H1 (cell line): ENCODE measurements around the gene TCF7L2. TPM values are rescaled to one million over a fixed set of nuclear protein-coding genes. Genes with fewer than 3 reads are reported as not detected.

Source experiments
- CTCF ChIA-PET: fragments of 300-600 bp; sonication (Branson Sonifier 250); formaldehyde crosslinking; loops from one replicate; lab custom pipeline; 2021; ENCODE audit not compliant: partially characterized antibody; lab: Charles Lee
- POLR2A ChIA-PET: fragments of 300-600 bp; sonication (Branson Sonifier 250); formaldehyde crosslinking; loops from one replicate; lab custom pipeline; 2021; ENCODE audit warnings: inconsistent platforms; ENCODE audit not compliant: partially characterized antibody; lab: Charles Lee
- DNase-seq, 2 experiments: peaks; one replicate each; pipeline versions ENCODE4 v3.0.0 to v3.0.0-alpha.2; 2010 to 2022; ENCODE audit warnings: low spot score in 2 of 2, low read depth in 1 of 2, mixed read lengths in 1 of 2
- FAIRE-seq: peaks from 2 replicates; lab custom pipeline; 2011; peaks lifted over from hg19 to GRCh38; lab: Jason Lieb, UNC
- H2AFZ ChIP-seq: 2 replicates; pipeline ENCODE4 v1.8.1; 2012; ENCODE audit warnings: low read length, inconsistent platforms
- H2AK5ac ChIP-seq: 2 replicates; pipeline ENCODE4 v1.6.1; 2013; ENCODE audit warnings: low read depth, low read length
- H2BK120ac ChIP-seq: replicated peaks from 2 replicates; pipeline ENCODE3; 2013; ENCODE audit warnings: low read depth, low read length, inconsistent platforms
- H2BK12ac ChIP-seq: 2 replicates; pipeline ENCODE4 v1.6.1; 2013; ENCODE audit warnings: low read depth, low read length
- H2BK15ac ChIP-seq: 2 replicates; pipeline ENCODE4 v1.6.1; 2013; ENCODE audit warnings: low read length
- H2BK20ac ChIP-seq: 2 replicates; pipeline ENCODE4 v1.6.1; 2013; ENCODE audit warnings: low read length
- H2BK5ac ChIP-seq: 2 replicates; pipeline ENCODE4 v1.6.1; 2013; ENCODE audit warnings: low read depth, low read length
- H3K14ac ChIP-seq: 2 replicates; pipeline ENCODE4 v1.6.1; 2013; ENCODE audit warnings: inconsistent platforms; ENCODE audit not compliant: insufficient read length
- H3K18ac ChIP-seq: 2 replicates; pipeline ENCODE4 v1.6.1; 2013; ENCODE audit warnings: low read length; ENCODE audit errors: extremely low read depth
- H3K23ac ChIP-seq: 2 replicates; pipeline ENCODE4 v1.6.1; 2013; ENCODE audit warnings: inconsistent platforms; ENCODE audit not compliant: insufficient read length
- H3K23me2 ChIP-seq: 2 replicates; pipeline ENCODE4 v1.6.1; 2013; ENCODE audit warnings: low read depth, low read length
- H3K27ac ChIP-seq: 2 replicates; pipeline ENCODE4 v1.6.1; 2011; ENCODE audit warnings: low read depth, low read length, inconsistent platforms
- H3K27me3 ChIP-seq, 4 experiments: replicated peaks in 1 of 4; 1 replicate in 1 of 4; 2 replicates in 3 of 4; pipeline versions ENCODE4 v1.6.1 to v1.8.1; 2011 to 2013; ENCODE audit warnings: low read length in 3 of 4, mild to moderate bottlenecking in 3 of 4, inconsistent platforms in 2 of 4, mixed read lengths in 2 of 4, moderate library complexity in 1 of 4; ENCODE audit not compliant: control insufficient read depth in 3 of 4, insufficient read depth in 3 of 4; ENCODE audit errors: extremely low read depth in 1 of 4
- H3K36me3 ChIP-seq, 4 experiments: 2 replicates each; pipeline versions ENCODE4 v1.6.1 to v1.8.1; 2011 to 2013; ENCODE audit warnings: mild to moderate bottlenecking in 4 of 4, low read length in 3 of 4, moderate library complexity in 2 of 4, control low read depth in 1 of 4, inconsistent platforms in 1 of 4; ENCODE audit not compliant: insufficient read depth in 4 of 4, control insufficient read depth in 2 of 4
- H3K4ac ChIP-seq: replicated peaks from 2 replicates; pipeline ENCODE3; 2013; ENCODE audit warnings: low read length, low read depth, mixed read lengths, inconsistent platforms; ENCODE audit not compliant: insufficient read length
- H3K4me1 ChIP-seq, 4 experiments: replicated peaks in 1 of 4; 1 replicate in 1 of 4; 2 replicates in 3 of 4; pipeline versions ENCODE4 v1.6.1 to v1.8.1; 2011 to 2013; ENCODE audit warnings: low read length in 3 of 4, inconsistent platforms in 2 of 4, mixed read lengths in 1 of 4; ENCODE audit not compliant: insufficient read depth in 4 of 4, control insufficient read depth in 3 of 4
- H3K4me2 ChIP-seq, 2 experiments: 2 replicates each; pipeline versions ENCODE4 v1.6.1 to v1.8.1; 2011 to 2013; ENCODE audit warnings: low read depth in 2 of 2, low read length in 2 of 2, control low read depth in 1 of 2, inconsistent platforms in 1 of 2, mild to moderate bottlenecking in 1 of 2; ENCODE audit not compliant: insufficient read depth in 1 of 2
- H3K4me3 ChIP-seq, 4 experiments: fragments of 200-600, 300-600 bp in 1 of 4; sonication (generic), shearing (Covaris generic), sonication (Bioruptor Twin) in 1 of 4; 2 replicates each; pipeline versions ENCODE4 v1.5.1 to v1.8.1; 2011 to 2016; ENCODE audit warnings: low read length in 4 of 4, low read depth in 3 of 4, control low read depth in 2 of 4, inconsistent platforms in 2 of 4, mild to moderate bottlenecking in 2 of 4, mixed read lengths in 1 of 4, moderate library complexity in 1 of 4; ENCODE audit not compliant: insufficient read depth in 2 of 4; ENCODE audit errors: extremely low read depth in 1 of 4
- H3K56ac ChIP-seq: replicated peaks from 2 replicates; pipeline ENCODE3; 2013; ENCODE audit warnings: low read depth, mild to moderate bottlenecking, mixed read lengths, low read length, inconsistent platforms; ENCODE audit not compliant: insufficient read length
- H3K79me1 ChIP-seq: 2 replicates; pipeline ENCODE4 v1.6.1; 2013; ENCODE audit warnings: low read depth, low read length, control low read depth
- H3K79me2 ChIP-seq, 2 experiments: 2 replicates each; pipeline versions ENCODE4 v1.6.1 to v1.8.1; 2012 to 2013; ENCODE audit warnings: low read length in 2 of 2, mild to moderate bottlenecking in 2 of 2, inconsistent platforms in 1 of 2; ENCODE audit not compliant: insufficient read depth in 2 of 2, control insufficient read depth in 1 of 2
- H3K9ac ChIP-seq, 4 experiments: replicated peaks in 1 of 4; 1 replicate in 1 of 4; 2 replicates in 3 of 4; pipeline versions ENCODE4 v1.6.1 to v1.8.1; 2011 to 2013; ENCODE audit warnings: low read depth in 3 of 4, low read length in 3 of 4, control low read depth in 2 of 4, mild to moderate bottlenecking in 2 of 4, moderate library complexity in 2 of 4, inconsistent platforms in 1 of 4; ENCODE audit errors: extremely low read depth in 1 of 4
- H3K9me3 ChIP-seq, 2 experiments: 2 replicates each; pipeline versions ENCODE4 v1.6.1 to v1.8.1; 2012 to 2013; ENCODE audit warnings: mild to moderate bottlenecking in 2 of 2, moderate library complexity in 2 of 2, control low read depth in 1 of 2, inconsistent platforms in 1 of 2, low read depth in 1 of 2, low read length in 1 of 2, mixed read lengths in 1 of 2; ENCODE audit not compliant: insufficient read depth in 2 of 2
- H4K20me1 ChIP-seq, 2 experiments: replicated peaks in 1 of 2; 2 replicates each; pipeline versions ENCODE3 to v1.8.1; 2011 to 2013; ENCODE audit warnings: inconsistent platforms in 2 of 2, low read length in 2 of 2, mild to moderate bottlenecking in 1 of 2; ENCODE audit not compliant: insufficient read depth in 2 of 2, control insufficient read depth in 1 of 2
- H4K5ac ChIP-seq: 2 replicates; pipeline ENCODE4 v1.6.1; 2013; ENCODE audit warnings: low read length, low read depth, mixed read lengths, inconsistent platforms; ENCODE audit not compliant: insufficient read length
- H4K8ac ChIP-seq: 2 replicates; pipeline ENCODE4 v1.8.0; 2013; ENCODE audit warnings: mild to moderate bottlenecking, moderate library complexity, low read length, inconsistent platforms; ENCODE audit not compliant: insufficient read depth; ENCODE audit errors: extremely low read depth
- H4K91ac ChIP-seq: replicated peaks from 2 replicates; pipeline ENCODE3; 2013; ENCODE audit warnings: low read length, mixed read lengths, inconsistent platforms; ENCODE audit not compliant: insufficient read length
- CEBPB ChIP-seq: IDR thresholded peaks from 2 replicates; pipeline ENCODE4 v1.6.1; 2012; ENCODE audit warnings: low read depth, low read length
- CHD1 ChIP-seq: IDR thresholded peaks from 2 replicates; pipeline ENCODE4 v1.6.1; 2012; ENCODE audit warnings: low read depth, low read length, improper control_type of control experiment
- EP300 ChIP-seq, 2 experiments: IDR thresholded peaks; 1 replicate in 1 of 2; 2 replicates in 1 of 2; pipeline ENCODE4 v1.6.1; 2011 to 2012; ENCODE audit warnings: low read depth in 2 of 2, low read length in 2 of 2, mild to moderate bottlenecking in 2 of 2, borderline replicate concordance in 1 of 2, inconsistent platforms in 1 of 2, moderate library complexity in 1 of 2
- HDAC2 ChIP-seq, 2 experiments: fragments of 300-600 bp in 1 of 2; sonication (generic) in 1 of 2; IDR thresholded peaks; 2 replicates each; pipeline ENCODE4 v1.6.1; 2011 to 2012; ENCODE audit warnings: low read depth in 2 of 2, low read length in 2 of 2, mild to moderate bottlenecking in 2 of 2, moderate library complexity in 2 of 2, borderline replicate concordance in 1 of 2, inconsistent platforms in 1 of 2
- KDM5A ChIP-seq: fragments of 200-600 bp; IDR thresholded peaks from 2 replicates; pipeline ENCODE4 v1.7.1; 2012; ENCODE audit warnings: mild to moderate bottlenecking, low read length, inconsistent platforms, mixed read lengths
- MAFK ChIP-seq: IDR thresholded peaks from 2 replicates; pipeline ENCODE4 v1.6.1; 2012; ENCODE audit warnings: low read depth, mild to moderate bottlenecking, improper control_type of control experiment, low read length
- MAX ChIP-seq: IDR thresholded peaks from 2 replicates; pipeline ENCODE4 v1.6.1; 2012; ENCODE audit warnings: inconsistent platforms
- RNF2 ChIP-seq: fragments of 200-900, 300-1000 bp; sonication (generic); IDR thresholded peaks from 2 replicates; pipeline ENCODE4 v1.7.1; 2016; ENCODE audit warnings: borderline replicate concordance, low read depth, mild to moderate bottlenecking, antibody characterized with exemption, low read length; ENCODE audit not compliant: poor library complexity, severe bottlenecking; ENCODE audit errors: missing control alignments
- SP1 ChIP-seq: IDR thresholded peaks from 2 replicates; pipeline ENCODE4 v1.6.1; 2011; ENCODE audit warnings: low read depth, low read length
- ZNF274 ChIP-seq: IDR thresholded peaks from 2 replicates; pipeline ENCODE4 v1.7.0; 2012; ENCODE audit warnings: low read length, borderline replicate concordance; ENCODE audit errors: extremely low read depth
- WGBS, 2 experiments: shearing (Covaris generic) in 1 of 2; methylation state at CpG; one replicate each; pipeline versions ENCODE4 v1.1.6 to v1.1.7; 2013 to 2015; ENCODE audit warnings: low lambda C conversion rate in 2 of 2, mixed read lengths in 2 of 2, inconsistent platforms in 1 of 2, low coverage in 1 of 2, missing lambda C conversion rate in 1 of 2; ENCODE audit not compliant: insufficient replicate concordance in 2 of 2, insufficient coverage in 1 of 2, insufficient read length in 1 of 2; ENCODE audit errors: extremely low coverage in 1 of 2, missing lambda C conversion rate in 1 of 2; 5-methylcytosine and 5-hydroxymethylcytosine counted together
- polyA plus RNA-seq, 7 experiments: library from polyadenylated mRNA; depleted of rRNA in 3 of 7; stranded (reverse) in 5 of 7; unstranded in 2 of 7; fragments of >200 nt in 5 of 7; fragments of 200-250 nt in 2 of 7; gene quantifications; 1 replicate in 5 of 7; 2 replicates in 1 of 7; 4 replicates in 1 of 7; pipeline versions ENCODE4 v1.2.1 to v1.2.3, GENCODE V29; 2011 to 2013; ENCODE audit warnings: missing spikeins in 2 of 7, mixed read lengths in 2 of 7
- total RNA-seq: library from RNA; stranded (reverse); fragmentation: NEBNext Ultra II Directional; extraction: Animal tissue kit (Norgen Biotek cat#: 25700); gene quantifications from 2 replicates; pipeline ENCODE4 v1.2.1, GENCODE V29; 2021

The TCF7L2 gene
- total and polyA plus RNA-seq, 2 of the 8 experiments (the other 6 are each of a cell fraction or from before 2014, with no cell fraction given) = 33.9 to 67.3 TPM

- no peak for DNase-seq
- POLR2A ChIA-PET = no interaction called here
Measured at GRCh38 chr10:113187063-113187777, 237.2 kb downstream of the TCF7L2 start.

More at GRCh38 chr10:113187063-113187777, 237.2 kb downstream of the TCF7L2 start:
- Histone ChIP-seq H3K18ac (no peak overlapping the region), H4K91ac (no peak overlapping the region), H3K4me2 (no peak overlapping the region), H3K56ac (no peak overlapping the region), H4K5ac (no peak overlapping the region), H3K9me3 (no peaks in the 10 kb centered on the region), H3K23ac (no peak overlapping the region), H3K4ac (no peak overlapping the region), H3K79me2 (no peaks in the 10 kb centered on the region), H3K27me3 (no peaks in the 10 kb centered on the region), H4K8ac (no peak overlapping the region), H2BK12ac (no peak overlapping the region), H2BK20ac (no peak overlapping the region)
- TF ChIP-seq EP300 (IDR thresholded peaks at IDR 0.05; ENCODE audit: borderline replicate concordance in 1 of 2, low read depth in 2 of 2, low read length in 2 of 2) (no peak), RNF2 (no peak), KDM5A (no peak), HDAC2 (IDR thresholded peaks at IDR 0.05; ENCODE audit: borderline replicate concordance in 1 of 2, low read depth in 2 of 2, low read length in 2 of 2) (no peak), CEBPB (no peak), CHD1 (no peak), MAX (no peak), MAFK (no peak), ZNF274 (no peak), SP1 (no peak)
- TF ChIP-seq, all 59 proteins: peak for 0
- Histone ChIP-seq H3K14ac (no peak overlapping the region), H3K79me1 (no peaks in the 10 kb centered on the region), H2AFZ (no peak overlapping the region), H3K4me1 (no peaks in the 10 kb centered on the region), H2BK5ac (no peak overlapping the region), H3K27ac (no peak overlapping the region), H3K9ac (no peak overlapping the region), H2AK5ac (no peak overlapping the region), H3K36me3 (no peaks in the 10 kb centered on the region), H3K23me2 (no peaks in the 10 kb centered on the region), H4K20me1 (no peaks in the 10 kb centered on the region), H3K4me3 (no peak overlapping the region), H2BK15ac (no peak overlapping the region), H2BK120ac (no peak overlapping the region)
- FAIRE-seq = no peak
- CTCF ChIA-PET = interaction anchor here (1.8 kb wide), 1 partner anchor 114 kb away, joined by 4 read pairs; no protein-coding TSS in a partner anchor
- 87% methylated on average over 10 of the region's 10 CpGs; no CpG with 5 or more reads in 1 of the 2 experiments for WGBS, 2 experiments
